MCF 10A (cell line): Measurements from ENCODE around the gene MUC3A. TPM values are rescaled to one million over a fixed set of nuclear protein-coding genes. Genes with fewer than 3 reads are reported as not detected.
A peak's percentile ranks its signal among the peaks of the same experiment; 100 is the strongest.
"Not testable (repeated sequence)": the region's sequence is repeated elsewhere in the genome, so short reads cannot be mapped to it uniquely, and the experiment has no call there.

ENCODE experiments used
- BruUV-seq: library from RNA; stranded (reverse); fragments of 400-500 nt; replicated peaks from 2 replicates; lab custom pipeline; 2021; lab: Mats Ljungman, UMichigan
- CTCF ChIA-PET: fragments of 300-600 bp; sonication (Branson Sonifier 250); formaldehyde crosslinking; extraction: SDS; loops from one replicate; lab custom pipeline; 2021; ENCODE audit warnings: antibody characterized with exemption, inconsistent platforms; lab: Yijun Ruan, JAX
- POLR2A ChIA-PET: fragments of 300-600, 350-650 bp; sonication (Branson Sonifier 250); formaldehyde crosslinking; extraction: SDS; loops from one replicate; lab custom pipeline; 2020; ENCODE audit warnings: antibody characterized with exemption, inconsistent platforms; lab: Yijun Ruan, JAX
- DNase-seq: peaks from one replicate; pipeline ENCODE4 v3.0.0-alpha.2; 2018; ENCODE audit not compliant: unreplicated experiment
- H3K27ac Mint-ChIP-seq: one replicate; pipeline ENCODE4 v1.8.0; 2022; ENCODE audit warnings: mild to moderate bottlenecking, low read depth, mixed read lengths; ENCODE audit not compliant: unreplicated experiment
- H3K27me3 Mint-ChIP-seq: one replicate; pipeline ENCODE4 v1.8.0; 2022; ENCODE audit warnings: mixed read lengths; ENCODE audit not compliant: insufficient read depth, unreplicated experiment
- H3K36me3 Mint-ChIP-seq: one replicate; pipeline ENCODE4 v1.8.0; 2022; ENCODE audit warnings: mild to moderate bottlenecking, moderate library complexity, mixed read lengths; ENCODE audit not compliant: insufficient read depth, unreplicated experiment
- H3K4me1 Mint-ChIP-seq: one replicate; pipeline ENCODE4 v1.8.0; 2022; ENCODE audit warnings: mixed read lengths; ENCODE audit not compliant: insufficient read depth, unreplicated experiment
- H3K4me3 Mint-ChIP-seq: one replicate; pipeline ENCODE4 v1.8.0; 2022; ENCODE audit warnings: mild to moderate bottlenecking, moderate library complexity, mixed read lengths; ENCODE audit not compliant: unreplicated experiment
- H3K9me3 Mint-ChIP-seq: one replicate; pipeline ENCODE4 v1.8.0; 2022; ENCODE audit warnings: mixed read lengths; ENCODE audit not compliant: unreplicated experiment
- intact Hi-C: fragments of 100-400 bp; cut with micrococcal nuclease; formaldehyde crosslinking; loops from 2 replicates; pipeline ENCODE4 v1.14.1; 2022
- total RNA-seq: library from RNA; stranded (reverse); gene quantifications from 2 replicates; pipeline ENCODE4 v1.2.3, GENCODE V29; 2022
- TF ChIP-seq, protein P1 (sequence below): fragments of 200-600 bp; IDR thresholded peaks from one replicate; pipeline ENCODE4 v1.8.0; 2022; ENCODE audit warnings: antibody characterized with exemption, mild to moderate bottlenecking; ENCODE audit not compliant: unreplicated experiment

MUC3A gene
- total RNA-seq, 1 experiment from 2014 or later, result not detected

DNA sequence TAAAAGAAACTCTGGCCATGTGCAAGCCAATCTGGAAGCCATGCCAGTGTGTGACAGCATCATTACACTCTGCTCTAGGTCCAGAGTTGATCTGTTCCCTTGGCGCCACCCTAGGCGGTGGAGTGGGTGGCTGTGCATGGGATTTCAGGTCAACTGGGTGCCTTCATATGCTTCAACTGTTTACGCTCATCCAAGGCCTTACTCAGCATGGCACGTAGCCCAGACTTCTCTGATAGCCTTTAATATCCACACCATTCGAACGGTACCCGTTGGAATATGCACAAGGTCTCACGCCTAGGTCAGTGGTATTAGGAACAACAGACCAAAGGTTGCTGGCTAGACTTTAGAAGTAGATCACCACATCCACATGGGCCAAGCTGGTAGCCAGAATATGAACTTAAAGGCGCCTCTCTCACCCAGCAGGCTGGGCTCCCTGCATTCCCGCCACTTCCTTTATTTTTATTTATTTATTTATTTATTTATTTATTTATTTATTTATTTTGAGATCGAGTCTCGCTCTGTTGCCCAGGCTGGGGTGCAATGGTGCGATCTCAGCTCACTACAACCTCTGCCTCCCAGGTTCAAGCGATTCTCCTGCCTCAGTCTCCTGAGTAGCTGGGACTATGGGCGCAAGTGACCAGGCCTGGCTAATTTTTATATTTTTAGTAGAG lies 35.0 kb upstream of the MUC3A start:
- H3K4me3 Mint-ChIP-seq, result no peak overlapping the region
- intact Hi-C loops, result no loop called here
- POLR2A ChIA-PET, result no interaction called here
- CTCF ChIA-PET, result interaction anchor here (0.7 kb wide), 1 partner anchor 16 kb away, joined by 3 read pairs; no protein-coding TSS in a partner anchor
- no peaks in the 10 kb centered on the region for H3K4me1 Mint-ChIP-seq
- no TSS peak for BruUV-seq
- no peak for DNase-seq
- H3K9me3 Mint-ChIP-seq, result peaks cover 7% of the 10 kb centered on the region
- no peak overlapping the region for H3K27ac Mint-ChIP-seq
- TF ChIP-seq, protein P1, sequence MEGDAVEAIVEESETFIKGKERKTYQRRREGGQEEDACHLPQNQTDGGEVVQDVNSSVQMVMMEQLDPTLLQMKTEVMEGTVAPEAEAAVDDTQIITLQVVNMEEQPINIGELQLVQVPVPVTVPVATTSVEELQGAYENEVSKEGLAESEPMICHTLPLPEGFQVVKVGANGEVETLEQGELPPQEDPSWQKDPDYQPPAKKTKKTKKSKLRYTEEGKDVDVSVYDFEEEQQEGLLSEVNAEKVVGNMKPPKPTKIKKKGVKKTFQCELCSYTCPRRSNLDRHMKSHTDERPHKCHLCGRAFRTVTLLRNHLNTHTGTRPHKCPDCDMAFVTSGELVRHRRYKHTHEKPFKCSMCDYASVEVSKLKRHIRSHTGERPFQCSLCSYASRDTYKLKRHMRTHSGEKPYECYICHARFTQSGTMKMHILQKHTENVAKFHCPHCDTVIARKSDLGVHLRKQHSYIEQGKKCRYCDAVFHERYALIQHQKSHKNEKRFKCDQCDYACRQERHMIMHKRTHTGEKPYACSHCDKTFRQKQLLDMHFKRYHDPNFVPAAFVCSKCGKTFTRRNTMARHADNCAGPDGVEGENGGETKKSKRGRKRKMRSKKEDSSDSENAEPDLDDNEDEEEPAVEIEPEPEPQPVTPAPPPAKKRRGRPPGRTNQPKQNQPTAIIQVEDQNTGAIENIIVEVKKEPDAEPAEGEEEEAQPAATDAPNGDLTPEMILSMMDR, result no peak
- H3K36me3 Mint-ChIP-seq, result no peaks in the 10 kb centered on the region
- H3K27me3 Mint-ChIP-seq, result peaks cover 4% of the 10 kb centered on the region

DNA sequence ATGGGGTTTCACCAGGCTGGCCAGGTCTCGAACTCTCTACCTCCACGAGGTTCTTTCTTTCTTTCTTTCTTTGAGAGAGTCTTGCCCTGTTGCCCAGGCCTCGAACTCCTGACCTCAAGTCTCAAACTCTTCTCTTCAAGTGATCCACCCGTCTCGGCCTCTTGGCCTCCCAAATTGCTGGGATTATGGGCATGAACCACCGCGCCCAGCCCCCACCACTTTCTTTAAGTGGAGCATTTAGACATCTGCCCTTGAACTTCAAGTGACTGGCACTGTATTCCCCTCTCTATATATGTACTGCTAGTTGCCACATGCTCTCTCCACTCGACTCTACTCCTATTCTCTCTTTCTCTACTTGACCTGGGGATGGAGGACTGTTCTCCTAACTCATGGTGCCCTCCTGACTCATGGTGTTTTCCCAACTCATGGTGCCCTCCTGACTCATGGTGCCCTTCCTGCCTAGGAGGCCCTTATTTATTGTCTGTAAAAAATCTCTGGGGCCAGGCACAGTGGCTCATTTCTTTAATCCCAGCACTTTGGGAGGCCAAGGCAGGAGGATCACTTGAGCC lies 34.4 kb upstream of the MUC3A start:
- no peak overlapping the region for H3K4me3 Mint-ChIP-seq
- H3K27ac Mint-ChIP-seq, result no peak overlapping the region
- no peaks in the 10 kb centered on the region for H3K36me3 Mint-ChIP-seq
- no peaks in the 10 kb centered on the region for H3K4me1 Mint-ChIP-seq
- CTCF ChIA-PET, result no interaction called here
- BruUV-seq, result no TSS peak
- DNase-seq, result peak; percentile 53
- H3K9me3 Mint-ChIP-seq, result peaks cover 7% of the 10 kb centered on the region
- intact Hi-C loops, result no loop called here
- POLR2A ChIA-PET, result no interaction called here
- TF ChIP-seq, protein P1, result no peak
- H3K27me3 Mint-ChIP-seq, result peaks cover 10% of the 10 kb centered on the region

DNA sequence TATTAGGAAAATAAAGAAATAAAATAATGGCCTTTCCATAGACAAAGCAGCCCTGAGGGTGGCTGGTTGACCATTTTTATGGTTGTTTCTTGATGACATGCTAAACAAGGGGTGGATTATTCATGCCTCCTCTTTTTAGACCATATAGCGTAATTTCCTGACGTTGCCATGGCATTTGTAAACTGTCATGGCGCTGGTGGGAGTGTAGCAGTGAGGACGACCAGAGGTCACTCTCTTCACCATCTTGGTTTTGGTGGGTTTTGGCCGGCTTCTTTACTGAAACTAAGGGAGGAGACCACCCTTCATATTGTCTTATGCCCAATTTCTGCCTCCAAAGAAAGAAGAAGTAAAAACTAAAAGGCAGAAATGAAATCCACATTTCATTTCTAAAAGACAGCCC lies 30.0 kb upstream of the MUC3A start:
- H3K9me3 Mint-ChIP-seq, intact Hi-C loops, DNase-seq, CTCF ChIA-PET, H3K27ac Mint-ChIP-seq, BruUV-seq, POLR2A ChIA-PET, H3K4me1 Mint-ChIP-seq, H3K36me3 Mint-ChIP-seq, H3K4me3 Mint-ChIP-seq: not testable (repeated sequence)
- peaks cover 43% of the 10 kb centered on the region for H3K27me3 Mint-ChIP-seq

DNA sequence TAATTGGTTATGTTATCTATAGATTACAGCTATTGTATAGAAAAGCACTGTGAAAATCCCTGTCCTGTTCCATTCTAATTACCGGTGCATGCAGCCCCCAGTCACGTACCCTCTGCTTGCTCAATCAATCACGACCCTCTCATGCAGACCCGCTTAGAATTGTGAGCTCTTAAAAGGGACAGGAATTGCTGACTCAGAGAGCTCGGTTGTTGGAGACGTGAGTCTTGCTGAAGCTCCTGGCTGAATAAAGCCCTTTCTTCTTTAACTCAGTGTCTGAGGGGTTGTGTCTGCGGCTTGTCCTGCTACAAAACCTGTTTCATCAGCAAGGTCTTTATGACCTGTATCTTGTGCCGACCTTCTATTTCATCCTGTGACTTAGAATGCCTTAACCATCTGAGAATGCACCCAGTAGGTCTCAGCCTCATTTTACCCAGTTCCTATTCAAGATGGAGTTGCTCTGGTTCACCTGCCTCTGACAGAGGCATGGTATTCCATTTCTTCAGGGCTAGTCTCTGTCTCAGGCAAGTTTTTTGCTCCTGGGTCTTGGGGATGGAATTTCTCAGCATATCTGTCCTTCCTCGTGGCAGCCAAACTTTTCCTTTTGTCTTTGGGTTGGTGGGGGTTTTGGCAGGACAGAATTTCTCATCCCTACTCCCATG lies 29.4 kb upstream of the MUC3A start:
- DNase-seq, H3K9me3 Mint-ChIP-seq, POLR2A ChIA-PET, BruUV-seq, H3K4me3 Mint-ChIP-seq, intact Hi-C loops, H3K36me3 Mint-ChIP-seq, H3K4me1 Mint-ChIP-seq, H3K27ac Mint-ChIP-seq, CTCF ChIA-PET: not testable (repeated sequence)
- H3K27me3 Mint-ChIP-seq, result peaks cover 43% of the 10 kb centered on the region

DNA sequence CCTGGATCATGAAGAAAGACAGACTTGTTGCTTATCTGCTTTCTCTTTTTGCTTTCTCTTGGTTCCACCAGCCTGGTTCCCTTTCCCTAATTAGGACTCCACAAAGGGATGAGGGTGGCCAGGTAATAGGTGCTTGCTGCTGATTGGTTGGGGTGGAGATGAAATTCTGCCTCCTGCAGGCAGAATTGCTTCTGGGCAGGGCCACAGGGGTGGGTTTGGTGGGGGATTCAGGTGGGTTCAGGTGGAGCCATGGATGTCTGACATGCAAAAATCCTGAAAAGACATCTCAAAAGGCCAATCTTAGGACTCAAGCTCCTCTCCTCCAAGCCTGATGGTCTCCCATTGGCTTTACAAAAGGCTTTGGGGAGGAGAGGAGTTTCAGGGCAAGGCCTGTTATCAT lies 28.3 kb upstream of the MUC3A start:
- ChIA-PET POLR2A (no interaction called here), CTCF (no interaction called here)
- no peaks in the 10 kb centered on the region for H3K4me1 Mint-ChIP-seq
- no TSS peak for BruUV-seq
- no peaks in the 10 kb centered on the region for H3K36me3 Mint-ChIP-seq
- H3K9me3 Mint-ChIP-seq, result no peaks in the 10 kb centered on the region
- no peak overlapping the region for H3K27ac Mint-ChIP-seq
- TF ChIP-seq, protein P1, result no peak
- H3K27me3 Mint-ChIP-seq, result peaks cover 43% of the 10 kb centered on the region
- no peak for DNase-seq
- no peak overlapping the region for H3K4me3 Mint-ChIP-seq
- intact Hi-C loops, result no loop called here

DNA sequence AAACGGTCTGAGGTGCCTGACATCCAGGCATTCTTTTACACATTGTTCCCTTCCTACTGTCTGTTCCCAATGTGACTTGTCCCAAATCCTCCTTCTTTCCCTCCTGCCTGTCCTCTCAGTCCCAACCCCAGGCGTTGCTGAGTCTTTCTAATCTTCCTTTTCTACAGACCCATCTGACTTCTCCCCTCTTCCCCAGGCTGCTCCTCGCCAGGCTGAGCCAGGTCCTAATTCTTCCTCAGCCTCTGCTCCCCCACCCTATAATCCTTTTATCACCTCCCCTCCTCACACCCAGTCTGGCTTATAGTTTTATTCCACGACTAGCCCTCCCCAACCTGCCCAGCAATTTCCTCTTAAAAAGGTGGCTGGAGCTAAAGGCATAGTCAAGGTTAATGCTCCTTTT lies 25.7 kb upstream of the MUC3A start:
- H3K4me3 Mint-ChIP-seq, CTCF ChIA-PET, H3K9me3 Mint-ChIP-seq, POLR2A ChIA-PET, intact Hi-C loops, H3K4me1 Mint-ChIP-seq, H3K27ac Mint-ChIP-seq, DNase-seq, H3K36me3 Mint-ChIP-seq, BruUV-seq: not testable (repeated sequence)
- H3K27me3 Mint-ChIP-seq, result peaks cover 43% of the 10 kb centered on the region
